ENCODE measurements around the gene GP1BB. TPM values are rescaled to one million over a fixed set of nuclear protein-coding genes. Genes with fewer than 3 reads are reported as not detected.

GP1BB gene
- total RNA-seq, 1 experiment from 2014 or later = 4.3 TPM

DNA sequence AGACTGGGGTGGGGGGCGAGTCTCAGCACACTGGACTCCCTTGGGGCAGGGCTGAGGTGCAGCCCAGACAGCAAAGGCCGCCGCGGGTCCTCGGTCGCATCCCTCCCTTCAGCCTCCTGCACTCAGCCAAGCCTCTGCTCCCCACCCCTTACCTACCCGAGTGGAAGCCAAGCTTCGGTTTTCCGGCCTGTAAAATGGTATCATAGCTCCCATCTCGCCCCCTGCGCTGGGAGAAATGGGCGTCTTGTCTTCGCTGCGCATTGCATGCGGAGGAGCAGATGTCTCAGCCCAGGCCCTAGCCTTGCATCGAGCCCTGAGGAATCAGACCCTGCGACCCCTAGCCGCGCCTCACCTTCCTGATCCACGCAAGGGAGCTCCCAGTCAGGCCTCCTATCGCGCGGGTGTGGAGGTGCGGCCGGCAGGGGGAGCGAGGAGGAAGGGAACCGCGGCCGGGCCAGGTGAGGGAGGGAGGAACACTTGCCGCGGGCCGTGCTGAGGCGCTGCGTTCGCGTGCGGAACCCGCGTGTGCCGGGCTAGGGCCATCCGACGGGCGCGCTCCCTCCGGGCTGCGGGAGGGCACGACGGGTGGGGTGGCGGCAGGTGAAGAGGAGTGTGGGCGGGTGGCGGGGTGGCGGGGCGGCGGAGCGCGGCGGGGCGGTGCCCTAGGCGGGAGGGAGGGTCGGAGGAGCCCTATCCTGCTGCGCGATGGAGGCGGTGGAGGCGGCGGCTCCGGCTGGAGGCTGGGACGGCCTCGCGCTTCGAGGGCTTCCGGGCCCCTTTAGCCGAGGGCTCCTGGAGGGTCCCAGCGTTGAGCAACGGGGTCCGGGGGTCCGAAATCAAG is 33.2 kb downstream of the GP1BB start (continued):
- TF ChIP-seq, protein P1, sequence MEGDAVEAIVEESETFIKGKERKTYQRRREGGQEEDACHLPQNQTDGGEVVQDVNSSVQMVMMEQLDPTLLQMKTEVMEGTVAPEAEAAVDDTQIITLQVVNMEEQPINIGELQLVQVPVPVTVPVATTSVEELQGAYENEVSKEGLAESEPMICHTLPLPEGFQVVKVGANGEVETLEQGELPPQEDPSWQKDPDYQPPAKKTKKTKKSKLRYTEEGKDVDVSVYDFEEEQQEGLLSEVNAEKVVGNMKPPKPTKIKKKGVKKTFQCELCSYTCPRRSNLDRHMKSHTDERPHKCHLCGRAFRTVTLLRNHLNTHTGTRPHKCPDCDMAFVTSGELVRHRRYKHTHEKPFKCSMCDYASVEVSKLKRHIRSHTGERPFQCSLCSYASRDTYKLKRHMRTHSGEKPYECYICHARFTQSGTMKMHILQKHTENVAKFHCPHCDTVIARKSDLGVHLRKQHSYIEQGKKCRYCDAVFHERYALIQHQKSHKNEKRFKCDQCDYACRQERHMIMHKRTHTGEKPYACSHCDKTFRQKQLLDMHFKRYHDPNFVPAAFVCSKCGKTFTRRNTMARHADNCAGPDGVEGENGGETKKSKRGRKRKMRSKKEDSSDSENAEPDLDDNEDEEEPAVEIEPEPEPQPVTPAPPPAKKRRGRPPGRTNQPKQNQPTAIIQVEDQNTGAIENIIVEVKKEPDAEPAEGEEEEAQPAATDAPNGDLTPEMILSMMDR (IDR thresholded peaks at IDR 0.05) = 0 out of 2 replicates have a peak, but pooled peaks have one; percentile 17

DNA sequence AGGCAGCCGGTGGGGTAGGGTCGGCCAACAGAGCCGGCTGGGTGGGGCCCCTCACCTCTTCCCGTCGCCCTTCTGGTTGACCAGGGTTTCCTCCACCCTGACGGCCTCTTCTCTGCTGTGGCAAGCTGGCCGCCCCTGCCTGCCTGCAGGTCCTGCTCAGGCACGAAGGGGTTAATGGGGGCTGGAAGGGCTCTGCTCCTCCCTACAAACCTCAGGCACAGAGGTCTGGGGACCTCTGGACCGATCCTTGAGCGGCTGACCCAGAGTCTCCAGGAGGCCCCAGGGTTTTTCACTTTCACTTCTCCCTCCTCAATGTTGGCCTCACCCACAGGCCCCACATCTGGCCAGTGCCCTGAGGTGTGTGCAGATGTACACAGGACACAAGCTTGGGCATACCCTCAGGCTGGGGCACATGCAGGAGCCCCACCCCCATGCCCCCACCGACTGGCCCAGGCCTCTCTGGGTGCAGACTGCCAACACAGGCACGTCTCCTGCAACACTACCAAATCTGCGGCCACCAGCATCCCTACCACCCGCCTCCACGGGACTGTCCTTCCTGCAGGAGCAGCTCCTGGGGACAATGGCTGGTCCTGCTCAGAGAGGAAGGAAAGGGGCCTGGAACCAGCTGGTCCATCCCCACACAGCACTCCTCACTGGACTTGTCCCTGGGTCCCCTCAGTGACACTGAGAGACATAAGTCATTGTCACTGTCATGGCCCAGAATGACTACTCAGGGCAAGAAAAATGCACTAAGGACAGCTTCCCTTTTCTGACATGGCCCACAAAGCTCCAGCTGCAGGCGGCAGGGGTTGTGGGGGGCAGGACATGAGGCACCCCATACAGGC is 34.0 kb downstream of the GP1BB start:
- Mint-ChIP-seq H3K36me3 (no peaks in the 10 kb centered on the region), H3K9me3 (no peaks in the 10 kb centered on the region), H3K4me3 (peak overlapping the region; percentile 56), H3K27me3 (ENCODE audit: low read depth) (peaks cover 90% of the 10 kb centered on the region), H3K4me1 (peaks cover 29% of the 10 kb centered on the region), H3K27ac (no peak overlapping the region; the same call in 1 of the 2 replicates)
- TF ChIP-seq, protein P2, sequence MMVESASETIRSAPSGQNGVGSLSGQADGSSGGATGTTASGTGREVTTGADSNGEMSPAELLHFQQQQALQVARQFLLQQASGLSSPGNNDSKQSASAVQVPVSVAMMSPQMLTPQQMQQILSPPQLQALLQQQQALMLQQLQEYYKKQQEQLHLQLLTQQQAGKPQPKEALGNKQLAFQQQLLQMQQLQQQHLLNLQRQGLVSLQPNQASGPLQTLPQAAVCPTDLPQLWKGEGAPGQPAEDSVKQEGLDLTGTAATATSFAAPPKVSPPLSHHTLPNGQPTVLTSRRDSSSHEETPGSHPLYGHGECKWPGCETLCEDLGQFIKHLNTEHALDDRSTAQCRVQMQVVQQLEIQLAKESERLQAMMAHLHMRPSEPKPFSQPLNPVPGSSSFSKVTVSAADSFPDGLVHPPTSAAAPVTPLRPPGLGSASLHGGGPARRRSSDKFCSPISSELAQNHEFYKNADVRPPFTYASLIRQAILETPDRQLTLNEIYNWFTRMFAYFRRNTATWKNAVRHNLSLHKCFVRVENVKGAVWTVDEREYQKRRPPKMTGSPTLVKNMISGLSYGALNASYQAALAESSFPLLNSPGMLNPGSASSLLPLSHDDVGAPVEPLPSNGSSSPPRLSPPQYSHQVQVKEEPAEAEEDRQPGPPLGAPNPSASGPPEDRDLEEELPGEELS (CRISPR knock-in tag; IDR thresholded peaks at IDR 0.05) = no peak
- TF ChIP-seq, protein P3, sequence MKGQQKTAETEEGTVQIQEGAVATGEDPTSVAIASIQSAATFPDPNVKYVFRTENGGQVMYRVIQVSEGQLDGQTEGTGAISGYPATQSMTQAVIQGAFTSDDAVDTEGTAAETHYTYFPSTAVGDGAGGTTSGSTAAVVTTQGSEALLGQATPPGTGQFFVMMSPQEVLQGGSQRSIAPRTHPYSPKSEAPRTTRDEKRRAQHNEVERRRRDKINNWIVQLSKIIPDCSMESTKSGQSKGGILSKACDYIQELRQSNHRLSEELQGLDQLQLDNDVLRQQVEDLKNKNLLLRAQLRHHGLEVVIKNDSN (CRISPR knock-in tag; IDR thresholded peaks at IDR 0.05) = no peak
- TF ChIP-seq ZBTB21 (CRISPR knock-in tag; IDR thresholded peaks at IDR 0.05; ENCODE audit: borderline replicate concordance) (no peak), CREM (CRISPR knock-in tag; IDR thresholded peaks at IDR 0.05) (no peak), SOX15 (CRISPR knock-in tag; IDR thresholded peaks at IDR 0.05) (no peak), ELF4 (CRISPR knock-in tag; IDR thresholded peaks at IDR 0.05; ENCODE audit: low read depth) (no peak), ZNF671 (CRISPR knock-in tag; IDR thresholded peaks at IDR 0.05) (no peak), JUN (CRISPR knock-in tag; IDR thresholded peaks at IDR 0.05) (no peak), RELA (CRISPR knock-in tag; IDR thresholded peaks at IDR 0.05; ENCODE audit: borderline replicate concordance) (no peak)
- TF ChIP-seq, protein P4, sequence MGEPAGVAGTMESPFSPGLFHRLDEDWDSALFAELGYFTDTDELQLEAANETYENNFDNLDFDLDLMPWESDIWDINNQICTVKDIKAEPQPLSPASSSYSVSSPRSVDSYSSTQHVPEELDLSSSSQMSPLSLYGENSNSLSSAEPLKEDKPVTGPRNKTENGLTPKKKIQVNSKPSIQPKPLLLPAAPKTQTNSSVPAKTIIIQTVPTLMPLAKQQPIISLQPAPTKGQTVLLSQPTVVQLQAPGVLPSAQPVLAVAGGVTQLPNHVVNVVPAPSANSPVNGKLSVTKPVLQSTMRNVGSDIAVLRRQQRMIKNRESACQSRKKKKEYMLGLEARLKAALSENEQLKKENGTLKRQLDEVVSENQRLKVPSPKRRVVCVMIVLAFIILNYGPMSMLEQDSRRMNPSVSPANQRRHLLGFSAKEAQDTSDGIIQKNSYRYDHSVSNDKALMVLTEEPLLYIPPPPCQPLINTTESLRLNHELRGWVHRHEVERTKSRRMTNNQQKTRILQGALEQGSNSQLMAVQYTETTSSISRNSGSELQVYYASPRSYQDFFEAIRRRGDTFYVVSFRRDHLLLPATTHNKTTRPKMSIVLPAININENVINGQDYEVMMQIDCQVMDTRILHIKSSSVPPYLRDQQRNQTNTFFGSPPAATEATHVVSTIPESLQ (CRISPR knock-in tag; IDR thresholded peaks at IDR 0.05) = no peak
- ChIA-PET CTCF (interaction anchor here (1.0 to 7.5 kb wide), 11 partner anchors 7 to 155 kb away, joined by 3 to 110 read pairs (median 14); partner anchors contain the start of gene GP1BB), POLR2A (no interaction called here)
- ATAC-seq (0 out of 2 replicates have a peak, but pooled peaks have one; percentile 2), DNase-seq (ENCODE audit: low spot score) (peak; percentile 53)

DNA sequence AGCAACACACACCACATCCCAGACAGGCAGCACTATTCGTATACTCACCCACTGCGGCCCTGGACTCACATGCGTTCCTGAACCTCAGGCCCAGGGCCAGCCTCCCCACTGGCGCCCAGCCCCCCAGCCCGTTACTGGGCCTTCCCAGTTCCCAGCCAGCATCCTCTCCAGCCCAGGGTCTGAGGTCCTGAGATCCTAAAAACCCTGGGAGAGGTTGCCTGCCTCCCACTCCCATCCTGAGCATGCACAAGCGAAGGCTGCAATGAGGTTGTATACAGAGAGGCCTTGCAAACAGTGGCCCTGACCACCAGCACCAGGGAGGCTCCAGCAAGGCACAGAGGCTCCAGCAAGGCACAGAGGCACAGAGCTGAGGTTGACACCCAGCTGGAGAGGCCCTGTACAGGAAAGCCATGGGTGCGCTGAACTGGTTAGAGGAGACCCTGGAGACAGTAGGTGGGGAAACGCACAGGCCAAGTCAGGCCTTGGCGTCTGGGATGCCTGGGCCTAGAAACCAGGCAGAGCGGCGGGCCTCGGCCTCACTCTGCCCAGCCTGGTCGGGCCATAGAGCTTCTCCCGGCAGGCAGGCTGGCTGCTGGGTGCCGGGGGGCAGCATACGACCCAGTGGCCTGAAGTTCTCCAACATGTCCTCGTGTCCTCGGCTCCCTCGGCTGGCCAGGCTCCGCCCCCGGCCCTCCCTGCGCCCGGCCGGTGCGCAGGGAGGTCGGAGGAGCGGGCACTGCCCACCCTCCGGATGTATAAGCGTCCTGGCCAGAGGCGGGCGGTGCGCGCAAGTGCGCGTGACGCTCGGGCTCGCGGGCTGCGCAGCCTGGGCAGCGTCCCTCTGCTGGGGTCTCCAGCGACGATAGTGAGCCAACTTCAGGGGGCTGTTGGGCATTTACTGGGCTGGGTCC is 34.9 kb downstream of the GP1BB start:
- CTCF ChIA-PET = interaction anchor here (0.6 to 3.5 kb wide), 4 partner anchors 27 to 445 kb away, joined by 3 to 25 read pairs (median 14); partner anchors contain the start of gene GP1BB
- peaks cover 90% of the 10 kb centered on the region for H3K27me3 Mint-ChIP-seq (ENCODE audit: low read depth)
- no peaks in the 10 kb centered on the region for H3K9me3 Mint-ChIP-seq
- peaks cover 34% of the 10 kb centered on the region for H3K4me1 Mint-ChIP-seq
- H3K27ac Mint-ChIP-seq = no peak overlapping the region
- POLR2A ChIA-PET = interaction anchor here (0.6 kb wide), 1 partner anchor 740 kb away, joined by 3 read pairs; no protein-coding TSS in a partner anchor
- DNase-seq (ENCODE audit: low spot score) (no peak), ATAC-seq (no peak)
- H3K36me3 Mint-ChIP-seq = no peaks in the 10 kb centered on the region
- H3K4me3 Mint-ChIP-seq = no peak overlapping the region
- TF ChIP-seq KAT7 (CRISPR knock-in tag; IDR thresholded peaks at IDR 0.05; ENCODE audit: borderline replicate concordance) (no peak), ZNF317 (CRISPR knock-in tag; IDR thresholded peaks at IDR 0.05; ENCODE audit: borderline replicate concordance, low read depth) (no peak), HMGA2 (CRISPR knock-in tag; IDR thresholded peaks at IDR 0.05) (no peak), TEAD4 (CRISPR knock-in tag; IDR thresholded peaks at IDR 0.05) (no peak)
- TF ChIP-seq, protein P5, sequence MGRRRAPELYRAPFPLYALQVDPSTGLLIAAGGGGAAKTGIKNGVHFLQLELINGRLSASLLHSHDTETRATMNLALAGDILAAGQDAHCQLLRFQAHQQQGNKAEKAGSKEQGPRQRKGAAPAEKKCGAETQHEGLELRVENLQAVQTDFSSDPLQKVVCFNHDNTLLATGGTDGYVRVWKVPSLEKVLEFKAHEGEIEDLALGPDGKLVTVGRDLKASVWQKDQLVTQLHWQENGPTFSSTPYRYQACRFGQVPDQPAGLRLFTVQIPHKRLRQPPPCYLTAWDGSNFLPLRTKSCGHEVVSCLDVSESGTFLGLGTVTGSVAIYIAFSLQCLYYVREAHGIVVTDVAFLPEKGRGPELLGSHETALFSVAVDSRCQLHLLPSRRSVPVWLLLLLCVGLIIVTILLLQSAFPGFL (CRISPR knock-in tag; IDR thresholded peaks at IDR 0.05; ENCODE audit: borderline replicate concordance) = no peak
- TF ChIP-seq, protein P6, sequence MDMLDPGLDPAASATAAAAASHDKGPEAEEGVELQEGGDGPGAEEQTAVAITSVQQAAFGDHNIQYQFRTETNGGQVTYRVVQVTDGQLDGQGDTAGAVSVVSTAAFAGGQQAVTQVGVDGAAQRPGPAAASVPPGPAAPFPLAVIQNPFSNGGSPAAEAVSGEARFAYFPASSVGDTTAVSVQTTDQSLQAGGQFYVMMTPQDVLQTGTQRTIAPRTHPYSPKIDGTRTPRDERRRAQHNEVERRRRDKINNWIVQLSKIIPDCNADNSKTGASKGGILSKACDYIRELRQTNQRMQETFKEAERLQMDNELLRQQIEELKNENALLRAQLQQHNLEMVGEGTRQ (CRISPR knock-in tag; IDR thresholded peaks at IDR 0.05) = no peak

All from WTC11 (cell line).